ENCODE measurements around the gene DBP. TPM values are rescaled to one million over a fixed set of nuclear protein-coding genes. Genes with fewer than 3 reads are reported as not detected.
A peak's percentile ranks its signal among the peaks of the same experiment; 100 is the strongest.

DBP gene
- total and polyA plus RNA-seq, 2 of the 13 experiments (the other 11 are each of a cell fraction or from before 2014, with no cell fraction given) = 1.7 to 5.8 TPM

DNA sequence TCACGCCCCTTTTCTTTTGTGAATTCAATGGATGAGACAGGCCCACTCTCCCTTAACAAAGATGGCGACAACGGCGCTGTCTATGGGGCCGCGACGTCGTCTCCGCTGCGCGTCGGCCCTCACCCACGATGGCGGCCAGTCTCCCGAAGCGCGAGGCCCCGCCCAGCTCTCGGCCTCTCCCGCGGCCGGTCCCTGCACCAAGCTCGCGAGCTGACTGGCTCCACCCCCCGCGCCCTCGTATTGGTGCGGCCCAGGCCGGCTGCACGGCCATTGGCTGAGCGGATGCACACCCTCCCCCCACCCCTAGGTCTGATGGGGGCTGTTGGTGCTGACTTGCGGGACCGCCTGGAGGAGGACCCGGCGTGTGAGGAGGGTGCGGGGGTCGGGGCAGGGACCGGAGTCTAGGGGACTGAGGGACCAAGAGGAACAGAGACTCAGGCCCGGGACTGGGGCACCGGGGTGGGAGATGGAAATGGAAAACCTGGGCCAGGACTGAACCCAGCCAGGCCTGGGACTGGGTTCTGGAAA lies 13.0 kb downstream of the DBP start (continued):
- TF ChIP-seq, protein P1, sequence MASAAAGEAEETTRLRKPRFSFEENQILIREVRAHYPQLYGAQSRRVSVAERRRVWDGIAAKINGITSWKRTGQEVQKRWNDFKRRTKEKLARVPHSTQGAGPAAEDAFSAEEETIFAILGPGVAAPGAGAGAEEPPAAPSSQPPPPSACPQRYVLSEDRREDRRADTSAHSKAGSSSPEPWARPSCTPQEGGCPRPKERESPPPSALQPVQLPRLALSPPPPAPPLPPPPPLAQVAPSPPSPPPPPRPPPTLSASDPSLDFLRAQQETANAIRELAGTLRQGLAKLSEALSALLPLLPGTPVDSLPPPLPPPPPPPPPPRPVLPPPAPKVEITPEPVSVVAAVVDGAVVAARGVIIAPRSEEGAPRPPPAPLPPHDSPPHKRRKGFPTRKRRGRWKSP (CRISPR knock-in tag; IDR thresholded peaks at IDR 0.05) = no peak
- no peak for TF ChIP-seq HNRNPUL1 (IDR thresholded peaks at IDR 0.05; ENCODE audit: low read depth, low read length)
- TF ChIP-seq ZNF652 (CRISPR knock-in tag; IDR thresholded peaks at IDR 0.05; ENCODE audit: borderline replicate concordance, low read depth) = no peak
- TF ChIP-seq BRCA1 (CRISPR knock-in tag; IDR thresholded peaks at IDR 0.05) = no peak
- TF ChIP-seq, protein P2, sequence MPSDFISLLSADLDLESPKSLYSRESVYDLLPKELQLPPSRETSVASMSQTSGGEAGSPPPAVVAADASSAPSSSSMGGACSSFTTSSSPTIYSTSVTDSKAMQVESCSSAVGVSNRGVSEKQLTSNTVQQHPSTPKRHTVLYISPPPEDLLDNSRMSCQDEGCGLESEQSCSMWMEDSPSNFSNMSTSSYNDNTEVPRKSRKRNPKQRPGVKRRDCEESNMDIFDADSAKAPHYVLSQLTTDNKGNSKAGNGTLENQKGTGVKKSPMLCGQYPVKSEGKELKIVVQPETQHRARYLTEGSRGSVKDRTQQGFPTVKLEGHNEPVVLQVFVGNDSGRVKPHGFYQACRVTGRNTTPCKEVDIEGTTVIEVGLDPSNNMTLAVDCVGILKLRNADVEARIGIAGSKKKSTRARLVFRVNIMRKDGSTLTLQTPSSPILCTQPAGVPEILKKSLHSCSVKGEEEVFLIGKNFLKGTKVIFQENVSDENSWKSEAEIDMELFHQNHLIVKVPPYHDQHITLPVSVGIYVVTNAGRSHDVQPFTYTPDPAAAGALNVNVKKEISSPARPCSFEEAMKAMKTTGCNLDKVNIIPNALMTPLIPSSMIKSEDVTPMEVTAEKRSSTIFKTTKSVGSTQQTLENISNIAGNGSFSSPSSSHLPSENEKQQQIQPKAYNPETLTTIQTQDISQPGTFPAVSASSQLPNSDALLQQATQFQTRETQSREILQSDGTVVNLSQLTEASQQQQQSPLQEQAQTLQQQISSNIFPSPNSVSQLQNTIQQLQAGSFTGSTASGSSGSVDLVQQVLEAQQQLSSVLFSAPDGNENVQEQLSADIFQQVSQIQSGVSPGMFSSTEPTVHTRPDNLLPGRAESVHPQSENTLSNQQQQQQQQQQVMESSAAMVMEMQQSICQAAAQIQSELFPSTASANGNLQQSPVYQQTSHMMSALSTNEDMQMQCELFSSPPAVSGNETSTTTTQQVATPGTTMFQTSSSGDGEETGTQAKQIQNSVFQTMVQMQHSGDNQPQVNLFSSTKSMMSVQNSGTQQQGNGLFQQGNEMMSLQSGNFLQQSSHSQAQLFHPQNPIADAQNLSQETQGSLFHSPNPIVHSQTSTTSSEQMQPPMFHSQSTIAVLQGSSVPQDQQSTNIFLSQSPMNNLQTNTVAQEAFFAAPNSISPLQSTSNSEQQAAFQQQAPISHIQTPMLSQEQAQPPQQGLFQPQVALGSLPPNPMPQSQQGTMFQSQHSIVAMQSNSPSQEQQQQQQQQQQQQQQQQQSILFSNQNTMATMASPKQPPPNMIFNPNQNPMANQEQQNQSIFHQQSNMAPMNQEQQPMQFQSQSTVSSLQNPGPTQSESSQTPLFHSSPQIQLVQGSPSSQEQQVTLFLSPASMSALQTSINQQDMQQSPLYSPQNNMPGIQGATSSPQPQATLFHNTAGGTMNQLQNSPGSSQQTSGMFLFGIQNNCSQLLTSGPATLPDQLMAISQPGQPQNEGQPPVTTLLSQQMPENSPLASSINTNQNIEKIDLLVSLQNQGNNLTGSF (CRISPR knock-in tag; IDR thresholded peaks at IDR 0.05) = no peak
- TF ChIP-seq TGIF2 (CRISPR knock-in tag; IDR thresholded peaks at IDR 0.05) = 0 out of 2 replicates have a peak, but pooled peaks have one; percentile 34
- TF ChIP-seq ZNF263 (CRISPR knock-in tag; IDR thresholded peaks at IDR 0.05) = 0 out of 2 replicates have a peak, but pooled peaks have one; percentile 31
- no peak for TF ChIP-seq MED13 (CRISPR knock-in tag; IDR thresholded peaks at IDR 0.05)
- TF ChIP-seq, protein P3, sequence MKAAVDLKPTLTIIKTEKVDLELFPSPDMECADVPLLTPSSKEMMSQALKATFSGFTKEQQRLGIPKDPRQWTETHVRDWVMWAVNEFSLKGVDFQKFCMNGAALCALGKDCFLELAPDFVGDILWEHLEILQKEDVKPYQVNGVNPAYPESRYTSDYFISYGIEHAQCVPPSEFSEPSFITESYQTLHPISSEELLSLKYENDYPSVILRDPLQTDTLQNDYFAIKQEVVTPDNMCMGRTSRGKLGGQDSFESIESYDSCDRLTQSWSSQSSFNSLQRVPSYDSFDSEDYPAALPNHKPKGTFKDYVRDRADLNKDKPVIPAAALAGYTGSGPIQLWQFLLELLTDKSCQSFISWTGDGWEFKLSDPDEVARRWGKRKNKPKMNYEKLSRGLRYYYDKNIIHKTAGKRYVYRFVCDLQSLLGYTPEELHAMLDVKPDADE (CRISPR knock-in tag; IDR thresholded peaks at IDR 0.05) = no peak
- TF ChIP-seq XRCC5 (optimal IDR thresholded peaks at IDR 0.05; ENCODE audit: low read length) = peak; percentile 19
- TF ChIP-seq ZNF772 (CRISPR knock-in tag; IDR thresholded peaks at IDR 0.05) = no peak
- TF ChIP-seq HOXA7 (CRISPR knock-in tag; IDR thresholded peaks at IDR 0.05) = no peak
- TF ChIP-seq, protein P4, sequence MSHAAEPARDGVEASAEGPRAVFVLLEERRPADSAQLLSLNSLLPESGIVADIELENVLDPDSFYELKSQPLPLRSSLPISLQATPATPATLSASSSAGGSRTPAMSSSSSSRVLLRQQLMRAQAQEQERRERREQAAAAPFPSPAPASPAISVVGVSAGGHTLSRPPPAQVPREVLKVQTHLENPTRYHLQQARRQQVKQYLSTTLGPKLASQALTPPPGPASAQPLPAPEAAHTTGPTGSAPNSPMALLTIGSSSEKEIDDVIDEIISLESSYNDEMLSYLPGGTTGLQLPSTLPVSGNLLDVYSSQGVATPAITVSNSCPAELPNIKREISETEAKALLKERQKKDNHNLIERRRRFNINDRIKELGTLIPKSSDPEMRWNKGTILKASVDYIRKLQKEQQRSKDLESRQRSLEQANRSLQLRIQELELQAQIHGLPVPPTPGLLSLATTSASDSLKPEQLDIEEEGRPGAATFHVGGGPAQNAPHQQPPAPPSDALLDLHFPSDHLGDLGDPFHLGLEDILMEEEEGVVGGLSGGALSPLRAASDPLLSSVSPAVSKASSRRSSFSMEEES (CRISPR knock-in tag; IDR thresholded peaks at IDR 0.05) = no peak
- no peak for TF ChIP-seq PRPF4 (IDR thresholded peaks at IDR 0.05; ENCODE audit: low read depth, low read length, poor library complexity, severe bottlenecking)
- TF ChIP-seq ZNF292 (CRISPR knock-in tag; IDR thresholded peaks at IDR 0.05; ENCODE audit: borderline replicate concordance, low read depth) = no peak
- TF ChIP-seq, protein P5, sequence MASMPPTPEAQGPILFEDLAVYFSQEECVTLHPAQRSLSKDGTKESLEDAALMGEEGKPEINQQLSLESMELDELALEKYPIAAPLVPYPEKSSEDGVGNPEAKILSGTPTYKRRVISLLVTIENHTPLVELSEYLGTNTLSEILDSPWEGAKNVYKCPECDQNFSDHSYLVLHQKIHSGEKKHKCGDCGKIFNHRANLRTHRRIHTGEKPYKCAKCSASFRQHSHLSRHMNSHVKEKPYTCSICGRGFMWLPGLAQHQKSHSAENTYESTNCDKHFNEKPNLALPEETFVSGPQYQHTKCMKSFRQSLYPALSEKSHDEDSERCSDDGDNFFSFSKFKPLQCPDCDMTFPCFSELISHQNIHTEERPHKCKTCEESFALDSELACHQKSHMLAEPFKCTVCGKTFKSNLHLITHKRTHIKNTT (CRISPR knock-in tag; IDR thresholded peaks at IDR 0.05) = no peak
- no peak for TF ChIP-seq SMARCE1 (IDR thresholded peaks at IDR 0.05; ENCODE audit: borderline replicate concordance)
- no peak for TF ChIP-seq ZFP1 (CRISPR knock-in tag; IDR thresholded peaks at IDR 0.05)

All from HepG2 (cell line).